Vagina (tissue), 2 donors: ENCODE data around the gene DPCD. TPM values are rescaled to one million over a fixed set of nuclear protein-coding genes. Genes with fewer than 3 reads are reported as not detected.

ENCODE experiments used
- DNase-seq, 2 donors: peaks; one replicate each; pipeline ENCODE4 v3.0.0-alpha.2; 2017; ENCODE audit errors: extremely low spot score in 2 of 2
- H3K27ac ChIP-seq: fragments of 200-600 bp; sonication (generic); one replicate; pipeline ENCODE4 v1.5.1; 2019
- H3K27me3 ChIP-seq: fragments of 200-600 bp; sonication (generic); one replicate; pipeline ENCODE4 v1.5.1; 2019
- H3K36me3 ChIP-seq, 2 donors: fragments of 200-600 bp; sonication (generic); one replicate each; pipeline ENCODE4 v1.5.1; 2017 to 2019
- H3K4me1 ChIP-seq: fragments of 200-600 bp; sonication (generic); one replicate; pipeline ENCODE4 v1.5.1; 2019
- H3K4me3 ChIP-seq, 2 donors: fragments of 200-600 bp; sonication (generic); 1 replicate in 1 of 2; 2 replicates in 1 of 2; pipeline ENCODE4 v1.5.1; 2016 to 2019
- H3K9me3 ChIP-seq: fragments of 200-600 bp; sonication (generic); one replicate; pipeline ENCODE4 v1.5.1; 2019
- POLR2A ChIP-seq, 2 donors: fragments of 450-650 bp; IDR thresholded peaks; one replicate each; pipeline ENCODE4 v1.6.1; 2017; ENCODE audit warnings: antibody characterized with exemption in 2 of 2, mild to moderate bottlenecking in 2 of 2, moderate library complexity in 2 of 2
- POLR2AphosphoS5 ChIP-seq, 2 donors: sonication (generic); formaldehyde crosslinking; IDR thresholded peaks; one replicate each; pipeline ENCODE4 v1.9.0; 2017; ENCODE audit warnings: antibody characterized with exemption in 2 of 2, mild to moderate bottlenecking in 2 of 2, low read depth in 1 of 2; ENCODE audit not compliant: insufficient read depth in 1 of 2
- intact Hi-C: fragments of 100-400 bp; cut with DNase I; formaldehyde crosslinking; loops from one replicate; pipeline ENCODE4 v1.15.1; 2023
- total RNA-seq: library from RNA; depleted of rRNA; stranded (reverse); fragments of >200 nt; gene quantifications from one replicate; pipeline ENCODE4 v1.2.3, GENCODE V29; 2016
- TF ChIP-seq, protein P1 (sequence below), 3 experiments: fragments of 450-650 bp in 2 of 3; fragments of 200-600 bp in 1 of 3; sonication (generic) in 1 of 3; IDR thresholded peaks; one replicate each; pipeline ENCODE4 v1.5.1; 2017 to 2019; ENCODE audit warnings: antibody characterized with exemption in 3 of 3, mild to moderate bottlenecking in 2 of 3, moderate library complexity in 2 of 3

Gene DPCD
- total RNA-seq, 1 donor from 2014 or later: 13.8 TPM

DNA sequence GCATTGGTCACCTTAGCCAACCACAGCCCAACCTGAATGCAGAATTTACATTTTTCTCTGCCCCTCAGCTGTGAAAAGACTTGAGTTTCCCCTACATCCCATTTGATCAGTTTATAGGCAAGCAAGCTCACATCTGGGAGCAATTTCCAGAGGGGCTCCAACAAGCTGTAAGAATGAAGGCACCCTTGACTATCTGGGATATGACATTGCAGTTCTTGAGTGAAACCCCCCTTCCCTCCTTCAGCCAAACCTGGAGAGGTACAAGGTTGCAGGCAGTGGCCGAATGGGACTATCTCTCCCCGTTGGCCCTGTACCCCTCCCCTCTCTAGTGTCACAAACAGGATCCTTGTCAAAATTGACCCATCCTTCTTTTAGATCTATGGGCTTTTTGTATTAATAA, 30.6 kb upstream of the DPCD start:
- intact Hi-C loops: no loop called here
- Histone ChIP-seq H3K9me3 (no peaks in the 10 kb centered on the region), H3K27ac (no peak overlapping the region), H3K36me3 (peaks cover 0 to 22% of the 10 kb centered on the region in 2 donors), H3K27me3 (no peaks in the 10 kb centered on the region), H3K4me1 (no peaks in the 10 kb centered on the region), H3K4me3 (no peak overlapping the region)
- TF ChIP-seq, protein P1, sequence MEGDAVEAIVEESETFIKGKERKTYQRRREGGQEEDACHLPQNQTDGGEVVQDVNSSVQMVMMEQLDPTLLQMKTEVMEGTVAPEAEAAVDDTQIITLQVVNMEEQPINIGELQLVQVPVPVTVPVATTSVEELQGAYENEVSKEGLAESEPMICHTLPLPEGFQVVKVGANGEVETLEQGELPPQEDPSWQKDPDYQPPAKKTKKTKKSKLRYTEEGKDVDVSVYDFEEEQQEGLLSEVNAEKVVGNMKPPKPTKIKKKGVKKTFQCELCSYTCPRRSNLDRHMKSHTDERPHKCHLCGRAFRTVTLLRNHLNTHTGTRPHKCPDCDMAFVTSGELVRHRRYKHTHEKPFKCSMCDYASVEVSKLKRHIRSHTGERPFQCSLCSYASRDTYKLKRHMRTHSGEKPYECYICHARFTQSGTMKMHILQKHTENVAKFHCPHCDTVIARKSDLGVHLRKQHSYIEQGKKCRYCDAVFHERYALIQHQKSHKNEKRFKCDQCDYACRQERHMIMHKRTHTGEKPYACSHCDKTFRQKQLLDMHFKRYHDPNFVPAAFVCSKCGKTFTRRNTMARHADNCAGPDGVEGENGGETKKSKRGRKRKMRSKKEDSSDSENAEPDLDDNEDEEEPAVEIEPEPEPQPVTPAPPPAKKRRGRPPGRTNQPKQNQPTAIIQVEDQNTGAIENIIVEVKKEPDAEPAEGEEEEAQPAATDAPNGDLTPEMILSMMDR (IDR thresholded peaks at IDR 0.05): no peak
- TF ChIP-seq POLR2A (IDR thresholded peaks at IDR 0.05) (no peak), POLR2AphosphoS5 (IDR thresholded peaks at IDR 0.05; ENCODE audit: insufficient read depth in 1 of 2, low read depth in 1 of 2) (no peak)
- peak in 1 of 2 donors; percentile 29 for DNase-seq

DNA sequence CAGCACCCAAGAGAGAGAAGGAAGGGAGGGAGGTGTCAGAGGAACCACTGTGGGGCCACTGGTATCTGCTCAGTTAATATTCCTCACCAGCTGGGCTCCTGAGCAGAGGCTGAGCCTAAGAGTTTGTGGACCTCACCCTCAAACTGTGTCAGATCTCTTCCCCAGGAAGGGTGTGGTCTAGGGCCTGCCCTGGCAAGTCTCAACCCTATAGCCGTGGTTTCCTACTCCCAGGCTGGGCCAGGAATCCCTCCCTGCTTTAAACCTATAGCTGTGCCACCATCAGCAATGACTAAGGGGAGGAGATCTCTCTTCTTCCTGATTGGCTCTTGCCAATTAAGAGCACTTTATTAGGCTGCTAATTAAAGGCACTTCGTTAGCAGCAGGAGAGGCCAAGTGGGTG, 29.9 kb upstream of the DPCD start:
- H3K9me3 ChIP-seq: no peaks in the 10 kb centered on the region
- no peak overlapping the region for H3K27ac ChIP-seq
- peak in 1 of 2 donors; percentile 74 for DNase-seq
- intact Hi-C loops: no loop called here
- H3K4me1 ChIP-seq: no peaks in the 10 kb centered on the region
- TF ChIP-seq, protein P1 (IDR thresholded peaks at IDR 0.05): no peak
- peaks cover 0 to 16% of the 10 kb centered on the region in 2 donors for H3K36me3 ChIP-seq
- H3K27me3 ChIP-seq: no peaks in the 10 kb centered on the region
- no peak overlapping the region for H3K4me3 ChIP-seq

DNA sequence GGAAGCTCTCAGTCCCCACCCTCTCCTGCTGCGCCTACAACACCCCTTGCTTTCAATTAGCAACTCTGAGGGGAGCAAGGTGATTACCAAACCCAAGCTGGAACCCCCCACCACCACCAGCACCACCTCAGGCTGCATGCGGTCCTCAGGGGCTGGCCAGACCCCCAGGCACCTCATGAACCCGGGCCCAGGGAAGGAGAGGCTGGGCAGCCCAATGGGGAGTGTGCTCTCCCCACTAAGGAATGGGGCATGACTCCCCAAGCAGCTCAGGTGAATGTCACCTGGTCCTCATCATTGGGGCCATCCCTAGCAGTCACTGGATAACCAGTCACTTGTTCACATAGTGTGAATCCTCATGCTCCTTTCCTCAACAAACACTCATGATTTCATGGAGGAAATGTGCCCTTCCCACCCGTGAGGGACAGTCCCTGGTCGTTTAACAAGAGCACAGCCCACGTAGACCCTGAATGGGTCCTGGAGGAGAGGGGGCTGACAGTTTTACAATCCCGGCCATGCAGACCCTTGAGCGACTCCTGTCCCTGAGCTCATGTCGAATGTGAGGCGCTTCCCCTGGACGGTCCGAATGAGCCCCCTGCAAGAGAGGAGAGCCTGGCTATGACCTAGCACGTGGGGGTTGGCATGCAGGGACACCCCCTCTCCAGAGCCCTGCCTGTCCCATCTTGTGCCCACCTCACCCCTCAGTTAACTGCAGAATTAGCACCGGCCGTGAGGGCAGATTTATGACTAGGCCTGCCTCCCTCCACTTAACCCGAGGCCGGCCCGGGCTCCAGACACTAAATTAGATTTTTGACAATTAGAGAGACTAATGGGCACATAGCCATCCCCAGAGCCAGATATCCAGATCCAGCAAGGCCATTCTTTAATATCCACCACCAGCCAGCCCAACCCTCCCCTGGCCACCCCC, 29.2 kb upstream of the DPCD start:
- TF ChIP-seq POLR2A (IDR thresholded peaks at IDR 0.05) (no peak), POLR2AphosphoS5 (IDR thresholded peaks at IDR 0.05; ENCODE audit: insufficient read depth in 1 of 2, low read depth in 1 of 2) (no peak)
- TF ChIP-seq, protein P1 (IDR thresholded peaks at IDR 0.05): no peak
- no peak overlapping the region for H3K27ac ChIP-seq
- no peaks in the 10 kb centered on the region for H3K4me1 ChIP-seq
- peak in 1 of 2 donors; percentile 69 for DNase-seq
- intact Hi-C loops: no loop called here
- H3K4me3 ChIP-seq: no peak overlapping the region
- H3K9me3 ChIP-seq: no peaks in the 10 kb centered on the region
- peaks cover 0 to 9% of the 10 kb centered on the region in 2 donors for H3K36me3 ChIP-seq
- no peaks in the 10 kb centered on the region for H3K27me3 ChIP-seq

DNA sequence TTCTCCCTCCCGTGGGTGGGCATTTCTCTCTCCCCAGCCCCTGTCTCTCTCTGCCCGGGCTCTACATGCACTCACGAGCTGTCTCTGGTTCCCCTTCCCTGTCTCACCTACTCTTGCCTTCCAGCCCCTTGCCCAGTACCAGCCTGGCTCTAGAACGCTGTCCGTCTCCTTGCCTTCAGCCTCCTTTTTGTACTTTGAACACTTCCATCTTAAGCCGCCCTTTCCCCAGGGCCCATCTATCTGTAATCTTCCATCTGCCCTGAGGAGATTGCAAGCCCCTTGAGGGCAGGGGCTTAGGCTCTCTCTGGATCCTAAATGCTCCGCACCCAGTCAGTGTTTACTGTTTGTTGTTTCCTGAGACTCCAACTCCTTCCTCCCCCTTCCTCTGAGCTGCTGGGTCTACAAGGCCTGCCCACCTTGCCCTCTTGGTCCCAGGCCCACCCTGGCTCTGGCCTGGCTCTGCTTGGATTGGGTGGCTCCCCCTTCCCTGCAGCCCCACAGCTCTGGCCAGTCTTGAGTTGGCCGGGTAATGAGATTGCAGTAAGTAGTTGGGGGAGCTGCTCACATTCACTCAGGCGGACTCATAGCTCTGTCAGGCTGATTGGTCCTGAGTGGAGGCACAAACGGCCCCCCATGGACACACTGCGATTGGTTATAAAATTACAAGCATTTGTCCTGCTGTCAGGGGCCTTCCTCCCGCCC, 28.4 kb upstream of the DPCD start:
- intact Hi-C loops: no loop called here
- Histone ChIP-seq H3K27ac (no peak overlapping the region), H3K4me3 (no peak overlapping the region), H3K9me3 (no peaks in the 10 kb centered on the region), H3K36me3 (peaks cover 0 to 1% of the 10 kb centered on the region in 2 donors), H3K27me3 (no peaks in the 10 kb centered on the region), H3K4me1 (no peaks in the 10 kb centered on the region)
- TF ChIP-seq POLR2AphosphoS5 (IDR thresholded peaks at IDR 0.05; ENCODE audit: insufficient read depth in 1 of 2, low read depth in 1 of 2) (no peak), POLR2A (IDR thresholded peaks at IDR 0.05) (no peak)
- TF ChIP-seq, protein P1 (IDR thresholded peaks at IDR 0.05): no peak
- peak in 1 of 2 donors; percentile 72 for DNase-seq
